Kidney tubule cell (primary cell): ENCODE measurements around the gene PTPRD.
"Not testable (repeated sequence)": the region's sequence is repeated elsewhere in the genome, so short reads cannot be mapped to it uniquely, and the experiment has no call there.

ENCODE experiments used
- DNase-seq: peaks from one replicate; pipeline ENCODE4 v3.0.0-alpha.2; 2018; ENCODE audit warnings: low spot score

PTPRD gene

GRCh38 chr9:9170439-9171134 lies 1442.2 kb downstream of the PTPRD start:
- DNase-seq, result no peak

GRCh38 chr9:9142001-9142400 lies 1470.8 kb downstream of the PTPRD start:
- DNase-seq, result no peak

GRCh38 chr9:9133526-9133925 lies 1479.3 kb downstream of the PTPRD start:
- no peak for DNase-seq

- no peak for DNase-seq
These were observed 1488.2 kb downstream of the PTPRD start for GRCh38 chr9:9124616-9125015.

DNA sequence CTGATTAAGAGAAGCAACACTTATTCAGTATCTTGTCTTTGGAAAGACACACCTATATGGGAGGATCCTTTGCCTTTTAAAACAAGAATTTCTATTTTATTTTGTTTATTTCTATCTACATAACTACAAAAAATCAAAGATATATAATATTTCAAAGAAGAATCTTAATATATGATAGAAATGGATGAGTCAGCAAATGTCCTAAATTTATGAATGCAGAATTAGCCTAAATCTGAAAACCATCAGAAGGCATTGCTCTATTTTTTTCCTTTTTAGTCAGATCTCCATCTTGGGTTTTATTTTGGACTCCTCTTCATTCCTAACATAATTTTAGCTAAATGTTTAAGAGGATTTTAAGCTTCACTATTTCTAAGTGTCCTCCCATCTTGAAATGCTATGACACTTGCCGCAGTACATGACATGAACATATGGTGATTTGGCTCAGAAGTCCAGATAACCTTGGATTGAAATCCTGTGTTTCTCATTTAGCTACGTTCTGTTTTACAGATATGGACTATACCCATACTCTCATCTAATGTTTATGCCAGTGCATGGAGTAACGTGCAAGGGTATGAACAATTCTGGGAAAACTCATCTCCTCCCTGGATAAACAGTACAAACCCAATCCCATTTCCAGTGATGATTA lies 1490.4 kb downstream of the PTPRD start:
- DNase-seq, result no peak

DNA sequence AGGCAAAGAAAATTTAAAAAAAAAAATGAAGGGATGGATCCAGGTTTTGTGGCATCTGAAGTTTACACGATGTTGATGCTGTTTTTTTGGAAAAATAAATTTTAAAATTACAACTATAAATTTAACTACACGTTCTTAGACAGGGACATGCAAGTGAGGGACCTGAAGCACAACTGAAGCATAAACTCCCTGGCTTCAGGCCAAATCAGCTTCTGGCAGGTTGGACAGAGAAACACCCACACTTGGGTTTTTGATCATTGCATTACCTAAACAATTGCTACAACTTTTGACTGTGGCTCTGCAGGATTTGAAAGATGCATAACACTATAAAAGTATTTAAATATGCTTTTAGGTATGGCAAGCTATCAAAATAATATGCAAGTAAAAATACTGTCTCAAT lies 1494.9 kb downstream of the PTPRD start:
- DNase-seq, result no peak

- no peak for DNase-seq
These were observed 1500.6 kb downstream of the PTPRD start for GRCh38 chr9:9112001-9112720.

DNA sequence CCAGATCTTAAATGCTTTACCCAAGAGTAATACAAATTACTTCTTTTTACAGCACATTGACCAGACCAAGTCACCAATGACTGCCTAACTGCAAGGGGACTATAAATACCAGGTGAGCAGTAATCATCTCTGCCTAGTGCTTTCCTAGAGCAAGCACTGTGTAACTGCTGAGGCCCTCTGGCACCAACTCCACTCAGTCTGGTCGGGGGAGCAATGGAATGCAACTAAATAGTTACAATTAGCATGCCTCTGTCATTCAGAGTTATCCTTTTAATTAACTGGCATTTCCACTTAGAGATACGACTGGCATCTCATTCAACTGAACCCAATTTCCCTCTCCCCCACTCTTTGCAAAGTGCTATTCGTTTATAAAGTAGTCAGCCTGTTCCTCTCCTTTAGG lies 1504.2 kb downstream of the PTPRD start:
- no peak for DNase-seq

DNA sequence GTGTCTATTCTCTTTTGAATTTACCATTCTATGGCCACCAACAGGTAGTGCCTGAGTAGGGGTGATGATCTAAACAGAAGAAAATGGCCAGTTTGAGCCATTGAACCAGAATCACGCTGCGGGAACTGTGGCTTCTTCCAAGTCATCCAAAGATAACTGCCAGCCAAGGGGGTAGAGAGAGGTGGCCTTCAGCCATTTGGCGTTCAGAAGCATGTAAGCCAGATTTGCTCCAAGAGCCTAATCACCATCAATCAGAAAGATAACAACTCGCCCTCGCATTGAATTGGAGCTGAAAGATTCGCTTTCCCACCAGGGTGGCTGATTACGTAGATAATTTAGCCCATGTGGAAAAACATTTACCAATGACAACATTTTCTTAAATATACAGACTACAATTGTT lies 1510.5 kb downstream of the PTPRD start:
- no peak for DNase-seq

- DNase-seq, result no peak
These were observed 1512.7 kb downstream of the PTPRD start for GRCh38 chr9:9100070-9100469.

DNA sequence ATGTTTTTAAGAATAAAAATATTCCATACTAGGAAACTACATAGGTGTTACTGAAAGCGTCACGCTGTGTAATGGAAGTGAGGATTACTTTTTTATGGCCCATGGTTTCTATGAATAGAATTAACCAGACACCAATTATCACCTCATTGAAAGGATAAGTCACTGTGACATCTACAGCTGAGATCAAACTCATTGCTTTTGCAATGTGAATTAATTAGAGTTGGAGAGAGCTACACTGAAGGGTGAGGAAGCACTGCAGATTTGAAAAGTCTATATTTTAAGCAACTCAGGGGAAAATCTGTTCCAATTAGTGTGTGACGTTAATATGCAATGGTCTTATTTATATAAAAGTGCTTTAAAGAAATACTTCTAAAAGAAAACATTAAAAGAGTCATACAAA lies 1513.2 kb downstream of the PTPRD start:
- DNase-seq, result no peak

- DNase-seq, result not testable (repeated sequence)
These were observed 1515.5 kb downstream of the PTPRD start for GRCh38 chr9:9097254-9097653.

GRCh38 chr9:9091387-9091786 lies 1521.4 kb downstream of the PTPRD start:
- DNase-seq, result no peak

DNA sequence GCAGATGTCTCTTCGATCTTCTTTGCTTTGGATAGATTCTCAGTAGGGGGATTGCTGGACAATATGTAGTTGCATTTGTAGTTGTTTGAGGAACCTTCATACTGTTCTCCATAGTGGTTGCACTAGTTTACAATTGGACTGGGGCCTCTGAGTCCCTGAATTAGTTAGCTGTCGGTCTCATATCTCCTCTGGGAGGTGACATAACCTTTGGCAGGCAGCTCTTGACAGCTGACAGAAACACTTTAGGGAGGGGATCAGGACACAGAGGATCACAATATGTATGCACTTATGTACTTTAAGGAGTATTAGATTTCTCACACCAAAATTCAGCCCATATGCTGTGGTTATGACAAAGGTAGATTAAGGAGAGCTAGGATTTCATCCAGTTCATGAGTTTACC lies 1533.3 kb downstream of the PTPRD start:
- DNase-seq, result no peak

DNA sequence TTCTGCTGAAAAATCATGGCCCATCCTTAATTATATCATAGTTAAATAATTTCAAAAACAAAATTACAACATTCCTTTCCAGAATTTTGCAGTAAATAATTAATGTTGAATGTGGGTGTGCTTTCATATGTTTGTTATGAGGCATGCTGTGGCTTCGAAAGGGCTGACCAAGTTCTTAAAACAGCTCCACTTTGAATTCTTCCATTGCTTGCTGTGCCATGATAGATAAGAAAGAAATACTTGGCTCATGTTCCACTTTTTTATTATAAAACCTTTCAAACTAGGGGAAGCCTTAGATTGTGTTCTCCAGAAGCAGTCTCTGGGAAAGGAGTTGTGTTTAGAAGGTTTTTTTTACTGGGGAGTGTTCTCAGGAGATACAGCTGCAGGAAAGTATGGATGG lies 1534.5 kb downstream of the PTPRD start:
- no peak for DNase-seq

- DNase-seq, result no peak
These were observed 1551.2 kb downstream of the PTPRD start for GRCh38 chr9:9061627-9062026.

DNA sequence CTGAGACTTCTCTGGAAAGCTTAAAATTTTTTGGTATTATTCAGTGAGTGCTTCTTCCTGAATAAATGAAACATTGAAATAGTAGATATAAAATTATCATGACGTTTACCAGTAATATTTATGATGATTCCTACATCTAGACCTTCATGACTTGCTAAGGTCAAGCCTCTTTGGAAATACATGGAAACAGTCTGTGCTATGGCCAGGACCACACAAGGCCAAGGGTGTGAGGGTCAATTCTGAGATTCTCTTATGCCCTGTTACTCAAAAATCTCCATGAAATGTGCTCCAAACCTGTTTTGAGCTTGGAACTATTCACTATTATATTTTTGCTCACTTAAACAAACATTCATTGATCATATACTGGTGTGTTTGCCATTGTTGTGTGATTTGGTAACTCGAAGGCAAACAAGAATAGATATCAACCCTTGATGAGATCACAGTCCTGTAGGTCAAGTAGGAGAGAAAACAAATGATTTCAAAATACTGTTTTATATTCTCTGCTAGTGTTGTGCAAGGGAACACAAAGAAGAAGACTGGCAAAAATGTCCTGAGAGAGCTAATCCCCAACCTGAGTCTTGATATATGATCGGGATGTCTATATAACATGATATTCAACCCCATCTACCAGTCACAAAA lies 1558.3 kb downstream of the PTPRD start:
- no peak for DNase-seq

GRCh38 chr9:9045572-9045971 lies 1567.2 kb downstream of the PTPRD start:
- no peak for DNase-seq

GRCh38 chr9:9045072-9045471 lies 1567.7 kb downstream of the PTPRD start:
- no peak for DNase-seq

GRCh38 chr9:9043788-9044187 lies 1569.0 kb downstream of the PTPRD start:
- not testable (repeated sequence) for DNase-seq

GRCh38 chr9:9041756-9042155 lies 1571.0 kb downstream of the PTPRD start:
- no peak for DNase-seq

DNA sequence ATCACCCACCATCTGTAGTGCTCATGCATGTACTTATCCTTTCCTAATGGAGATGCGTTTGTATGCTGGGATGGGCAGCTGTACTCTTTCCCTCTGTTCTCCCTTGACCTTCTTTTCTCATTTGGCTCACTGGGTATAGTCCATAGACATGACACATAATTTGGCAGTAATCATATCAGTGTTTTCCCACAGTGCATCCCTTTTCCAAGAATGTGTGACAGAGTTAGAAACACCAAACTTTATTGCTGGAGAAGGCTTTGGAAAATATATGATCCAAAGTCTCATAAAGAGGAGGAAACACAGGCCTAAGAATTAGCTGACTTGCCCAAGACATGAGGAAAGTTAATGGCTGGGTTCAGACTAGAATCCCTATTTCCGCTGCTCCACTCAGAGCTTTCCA lies 1579.8 kb downstream of the PTPRD start:
- DNase-seq, result no peak

- DNase-seq, result peak; percentile 1
These were observed 1596.2 kb downstream of the PTPRD start for GRCh38 chr9:9016597-9016996.
